Stimulated activated CD4-positive, alpha-beta T cell treated with anti-CD3 and anti-CD28 coated beads, Interleukin-15, amount 100 ng/mL, for 24 hours (primary cell): ENCODE data around the gene ARAP1.

Experiments
- DNase-seq: peaks from one replicate; pipeline ENCODE4 v3.0.0-alpha.2; 2020

ARAP1 gene

DNA sequence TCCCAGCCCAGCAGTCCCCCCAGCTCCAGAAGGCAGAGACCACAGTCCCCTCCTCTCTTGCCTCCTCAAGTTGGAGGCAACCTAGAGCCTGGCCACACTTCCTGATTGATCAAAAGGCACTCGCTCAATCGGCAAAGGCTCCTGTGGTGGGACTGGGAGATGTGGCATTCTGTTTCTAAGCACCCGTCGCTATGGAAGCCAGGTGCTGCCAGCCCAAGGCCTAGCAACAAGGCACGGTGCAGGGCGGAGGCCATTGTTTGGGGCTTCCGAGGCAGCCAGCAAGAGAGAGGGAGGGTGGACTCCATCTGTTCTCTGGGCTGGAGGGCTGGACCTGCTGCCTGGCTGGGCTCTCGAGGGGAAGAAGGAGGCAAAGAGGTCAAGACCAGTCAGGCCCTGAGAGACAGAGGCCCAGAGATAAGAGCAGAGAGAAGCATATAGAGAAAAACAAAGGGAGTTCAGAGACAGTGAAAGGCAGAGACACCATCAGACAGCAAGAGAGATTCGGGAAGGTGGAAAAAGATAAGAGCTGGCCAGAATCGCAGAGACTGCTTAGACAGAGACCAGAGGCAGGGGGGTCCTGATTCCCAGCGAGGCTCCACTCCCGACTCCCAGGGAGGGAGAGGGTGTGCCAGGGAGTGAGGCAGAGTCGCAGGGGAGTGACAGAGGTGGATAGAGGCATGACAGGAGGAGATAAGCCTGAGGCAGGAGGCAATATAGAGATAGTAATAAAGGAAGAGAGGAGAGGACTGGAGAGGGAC, 99.2 kb downstream of the ARAP1 start:
- no peak for DNase-seq

DNA sequence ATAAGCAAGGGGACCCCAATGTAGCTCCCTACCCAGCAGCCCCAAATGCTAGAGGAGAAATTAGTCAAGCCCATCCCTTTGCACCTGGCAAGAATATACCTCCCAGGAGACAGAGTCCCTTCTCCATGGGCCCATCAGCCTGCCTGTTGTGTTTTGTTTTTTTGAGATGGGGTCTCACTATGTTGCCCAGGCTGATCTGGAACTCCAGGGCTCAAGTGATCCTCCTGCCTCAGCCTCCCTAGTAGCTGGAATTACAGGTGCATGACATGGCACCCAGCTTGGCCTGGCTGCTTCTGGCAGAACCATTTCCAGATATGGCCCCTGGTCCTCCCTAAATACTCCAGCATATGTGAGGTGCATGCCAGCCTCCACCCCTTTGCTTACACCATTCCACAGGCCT, 100.1 kb downstream of the ARAP1 start:
- no peak for DNase-seq

DNA sequence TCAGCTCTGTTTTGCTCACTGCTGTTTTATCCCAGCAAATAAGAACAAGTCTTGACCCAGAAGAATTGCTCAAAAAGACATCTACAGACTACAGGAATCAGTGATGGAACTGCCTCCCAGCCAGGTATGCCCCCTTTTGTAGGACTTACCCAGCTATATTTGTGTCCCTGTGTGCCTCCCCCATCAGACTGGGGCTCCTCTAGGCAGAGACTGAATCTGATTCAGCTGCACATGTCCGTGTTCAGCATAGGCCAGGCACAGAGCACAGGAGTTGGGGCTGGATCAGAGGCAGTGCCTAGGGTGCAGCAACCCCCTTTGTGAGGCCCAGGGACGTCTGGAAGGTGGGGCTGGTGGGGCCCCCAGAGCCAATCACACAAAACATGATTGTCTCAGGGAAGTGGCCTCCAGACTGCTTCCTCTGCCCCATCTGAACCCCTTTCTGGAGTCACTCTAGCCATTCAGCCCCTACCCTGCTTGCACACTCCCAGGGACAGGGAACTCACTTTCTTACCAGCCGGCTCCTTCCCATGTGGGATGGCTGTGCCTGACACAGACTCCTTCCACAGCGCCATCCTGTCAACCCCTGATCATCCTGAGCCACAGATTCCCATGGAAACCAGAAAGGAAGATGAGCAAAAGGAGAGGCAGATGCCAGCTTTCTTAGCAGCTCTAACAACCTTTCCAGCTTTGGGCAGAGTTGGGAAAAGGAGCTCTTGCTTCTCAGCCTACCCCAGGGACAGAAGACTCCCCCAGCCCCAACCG, 102.8 kb downstream of the ARAP1 start:
- DNase-seq = no peak

DNA sequence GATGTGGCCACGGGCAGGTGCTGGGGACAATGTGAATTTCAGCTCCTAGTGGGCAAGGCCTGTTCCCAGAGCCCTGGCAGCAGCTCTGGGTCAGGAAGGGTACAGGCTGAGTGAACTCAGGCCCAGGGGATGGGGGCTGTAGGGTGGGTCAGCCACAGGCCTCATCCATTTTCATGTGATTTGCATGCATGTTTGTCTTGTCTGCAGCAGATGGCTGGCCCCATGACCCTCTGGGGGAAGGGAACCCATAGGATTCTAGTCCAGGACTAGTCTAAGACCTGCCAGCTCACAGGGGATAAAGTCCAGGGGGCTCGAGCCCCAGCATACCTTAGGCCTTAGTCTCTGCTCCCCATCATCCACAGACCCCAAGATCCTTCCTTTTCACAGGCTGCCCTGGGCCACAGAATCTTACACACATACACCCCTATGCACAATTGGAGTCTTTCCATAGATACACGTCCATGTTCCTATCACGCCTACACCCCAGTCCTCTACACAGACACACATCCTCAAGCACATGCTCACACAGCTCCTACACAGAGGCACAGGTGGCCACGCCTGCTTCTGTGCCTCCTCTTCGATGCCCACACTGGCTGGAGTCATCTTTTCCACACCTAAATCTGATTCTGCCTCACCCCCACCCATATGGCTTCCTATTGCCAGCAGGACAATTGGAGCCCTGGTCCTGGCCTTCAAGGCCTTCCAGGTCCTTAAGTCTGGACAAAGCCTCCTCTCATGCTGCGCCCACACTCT, 103.6 kb downstream of the ARAP1 start:
- DNase-seq = no peak

DNA sequence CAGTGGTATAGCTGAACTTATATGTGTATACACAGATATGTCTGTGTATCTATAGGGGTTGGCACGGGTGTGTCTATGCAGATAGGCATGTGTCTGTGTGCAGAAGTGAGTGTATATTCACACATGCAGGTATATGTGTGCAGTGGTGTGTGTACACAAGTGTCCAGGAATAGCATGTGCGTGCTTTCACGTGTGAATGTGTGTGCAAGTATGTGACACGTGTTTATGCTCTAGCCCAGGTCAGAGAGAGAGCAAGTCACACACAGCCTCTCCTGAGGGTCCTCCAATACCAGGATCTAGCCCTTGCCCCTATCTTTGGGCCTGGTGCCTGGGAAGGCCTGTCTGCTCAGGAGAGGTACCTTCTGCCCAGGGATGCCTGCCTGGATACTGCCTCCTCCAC, 104.3 kb downstream of the ARAP1 start:
- DNase-seq = no peak

DNA sequence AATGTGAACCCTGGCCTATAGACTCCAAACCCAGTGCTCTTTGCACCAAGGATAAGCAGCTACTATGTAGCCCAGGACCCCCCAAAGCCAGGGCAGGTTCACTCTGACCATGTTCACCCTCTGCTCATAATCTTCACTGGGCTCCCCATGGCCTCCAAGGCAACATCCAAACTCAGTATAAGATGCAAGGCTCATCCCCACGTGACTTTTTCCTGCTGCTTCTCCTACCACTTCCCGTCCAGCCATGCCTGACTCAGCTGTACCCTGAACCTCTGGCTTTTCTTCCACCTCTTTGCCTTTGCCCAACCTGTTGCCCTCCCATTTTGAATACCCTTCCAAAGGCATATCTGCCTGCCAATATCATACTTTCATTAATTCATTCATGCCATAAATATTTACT, 105.7 kb downstream of the ARAP1 start:
- no peak for DNase-seq

DNA sequence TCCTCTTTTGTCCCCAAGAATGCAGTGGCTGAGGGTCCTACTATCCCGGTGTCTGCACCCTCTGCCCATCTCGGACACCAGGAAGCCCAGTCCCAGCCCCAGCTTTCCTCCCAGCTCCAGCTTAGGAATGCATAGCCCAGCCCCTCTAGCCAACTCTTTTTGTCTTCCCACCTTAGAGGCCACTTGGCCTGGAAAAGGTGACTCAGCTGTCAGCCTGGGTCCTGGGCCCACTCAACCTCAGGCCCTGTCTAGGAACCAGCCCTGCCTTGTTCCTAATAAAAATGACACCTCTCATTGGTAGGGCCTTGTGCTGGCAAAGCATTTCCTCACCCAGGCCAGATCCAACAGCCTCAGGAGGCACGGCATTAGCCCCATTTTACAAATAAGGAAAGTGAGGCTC, 106.2 kb downstream of the ARAP1 start:
- no peak for DNase-seq

DNA sequence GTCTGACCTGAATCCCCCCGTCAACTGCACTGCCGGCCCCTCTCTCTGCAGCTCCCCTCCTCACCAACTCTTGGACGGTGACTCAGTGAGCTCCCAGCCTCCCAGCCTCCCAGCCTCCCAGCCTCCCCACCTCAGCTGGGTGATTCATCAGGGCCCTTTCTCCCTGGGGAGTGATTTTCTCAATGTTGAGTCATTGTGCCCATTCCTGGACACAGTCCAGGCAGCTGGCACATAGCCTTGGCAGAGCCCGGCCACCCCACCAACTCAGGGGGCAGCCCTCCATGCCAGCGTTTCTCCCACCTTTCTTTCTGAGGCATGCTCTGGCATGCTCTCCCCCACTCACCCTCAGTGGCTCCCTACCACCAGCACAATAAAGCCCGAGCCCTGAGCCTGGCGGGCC, 108.7 kb downstream of the ARAP1 start:
- DNase-seq = peak; percentile 6

DNA sequence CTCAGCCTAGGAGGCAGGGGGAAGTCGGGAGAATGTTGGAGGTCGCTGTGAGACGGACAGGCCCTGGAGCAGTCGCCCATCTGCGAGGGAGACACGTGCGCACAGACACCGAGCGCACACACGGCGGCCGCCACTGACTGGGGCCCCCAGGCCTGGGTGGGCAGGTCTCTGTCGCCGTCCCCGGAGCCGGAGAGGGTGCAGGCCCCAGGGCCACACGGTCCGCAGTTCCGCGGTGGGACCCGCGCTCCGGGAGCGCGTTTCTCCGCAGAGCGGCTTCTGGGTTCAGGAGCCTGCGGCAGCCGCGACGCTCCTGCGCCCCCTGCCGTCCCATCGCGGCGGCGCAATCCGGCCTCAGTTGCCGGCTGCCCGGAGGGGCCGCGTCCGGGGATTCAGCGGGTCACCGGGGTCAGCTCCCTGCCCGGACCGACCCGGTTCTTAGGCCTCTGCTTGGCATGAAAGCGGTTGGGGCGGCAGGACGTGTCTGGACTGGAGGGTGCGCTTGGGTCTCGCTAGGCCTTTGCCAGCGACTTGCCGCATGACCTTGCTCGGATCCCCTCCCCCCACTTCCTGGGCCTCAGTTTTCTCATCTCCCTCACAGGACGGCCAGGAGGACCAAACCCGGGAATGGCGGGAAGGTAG, 109.2 kb downstream of the ARAP1 start:
- peak; percentile 74 for DNase-seq

DNA sequence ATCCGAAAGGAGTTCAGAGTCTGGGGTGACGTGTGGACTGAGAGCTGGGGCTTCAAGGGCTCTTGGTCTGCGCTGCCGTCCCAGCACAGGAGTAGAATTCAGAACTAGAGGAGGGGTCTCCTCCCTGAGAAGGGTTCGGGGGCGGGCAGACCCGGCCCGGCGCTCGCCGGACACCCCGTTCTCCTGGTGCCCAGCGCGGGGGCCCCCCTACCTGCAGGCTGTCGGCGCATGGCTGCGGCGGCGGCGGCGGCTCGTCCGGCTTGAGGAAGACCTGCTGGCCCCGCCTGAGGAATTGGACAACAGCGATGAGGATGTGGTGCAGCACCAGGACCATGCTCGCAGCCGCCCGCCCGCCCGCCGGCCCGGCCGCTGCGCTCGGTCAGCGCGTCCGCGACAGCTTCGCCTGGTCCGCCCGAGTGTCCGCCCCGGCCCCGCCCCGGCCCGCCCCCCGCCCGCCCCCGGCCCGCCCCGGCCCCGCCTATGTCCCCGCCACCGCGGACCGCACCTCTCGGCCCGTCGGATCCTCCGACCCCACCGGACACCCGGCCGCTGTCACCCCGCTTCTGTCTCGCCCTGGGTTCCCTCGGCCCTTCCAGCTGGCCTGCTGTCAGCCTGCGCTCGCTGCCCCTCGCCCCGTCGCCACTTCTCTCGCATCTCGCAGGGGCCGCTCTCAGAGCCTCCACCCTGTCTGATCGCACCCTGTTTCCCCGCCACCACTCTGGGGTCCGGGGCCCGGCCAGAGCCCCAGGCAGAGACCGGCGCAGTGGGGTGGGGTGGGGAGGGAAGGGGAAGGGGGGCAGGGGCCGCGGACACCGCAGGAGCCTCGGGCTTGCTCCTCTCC, 109.9 kb downstream of the ARAP1 start:
- DNase-seq = peak; percentile 42

DNA sequence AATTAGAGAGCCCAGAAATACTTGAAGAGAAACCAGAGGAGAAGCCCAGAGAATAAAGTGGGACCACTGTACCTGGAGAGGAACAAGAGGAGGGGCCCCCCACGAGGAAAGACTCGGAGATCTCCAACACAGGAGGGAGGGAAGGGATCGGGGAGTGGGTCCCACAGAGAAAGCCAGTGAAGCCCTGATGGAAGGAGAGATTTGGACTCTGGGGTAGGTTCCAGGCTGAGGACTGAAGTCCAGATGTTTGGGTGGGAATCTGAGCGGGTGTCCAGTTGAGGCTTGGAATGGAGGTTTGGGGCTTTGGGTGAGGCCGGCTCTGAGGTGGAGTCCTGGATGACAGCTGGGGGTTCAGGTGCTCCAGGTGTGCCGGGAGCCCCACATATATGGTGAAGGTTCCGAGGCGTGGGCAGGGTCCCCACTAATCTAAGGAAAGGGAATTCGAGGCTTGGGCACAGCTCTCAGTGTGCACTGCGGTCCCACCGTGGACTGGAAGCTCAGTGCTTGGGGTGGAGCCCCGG, 110.6 kb downstream of the ARAP1 start:
- DNase-seq = peak; percentile 5

DNA sequence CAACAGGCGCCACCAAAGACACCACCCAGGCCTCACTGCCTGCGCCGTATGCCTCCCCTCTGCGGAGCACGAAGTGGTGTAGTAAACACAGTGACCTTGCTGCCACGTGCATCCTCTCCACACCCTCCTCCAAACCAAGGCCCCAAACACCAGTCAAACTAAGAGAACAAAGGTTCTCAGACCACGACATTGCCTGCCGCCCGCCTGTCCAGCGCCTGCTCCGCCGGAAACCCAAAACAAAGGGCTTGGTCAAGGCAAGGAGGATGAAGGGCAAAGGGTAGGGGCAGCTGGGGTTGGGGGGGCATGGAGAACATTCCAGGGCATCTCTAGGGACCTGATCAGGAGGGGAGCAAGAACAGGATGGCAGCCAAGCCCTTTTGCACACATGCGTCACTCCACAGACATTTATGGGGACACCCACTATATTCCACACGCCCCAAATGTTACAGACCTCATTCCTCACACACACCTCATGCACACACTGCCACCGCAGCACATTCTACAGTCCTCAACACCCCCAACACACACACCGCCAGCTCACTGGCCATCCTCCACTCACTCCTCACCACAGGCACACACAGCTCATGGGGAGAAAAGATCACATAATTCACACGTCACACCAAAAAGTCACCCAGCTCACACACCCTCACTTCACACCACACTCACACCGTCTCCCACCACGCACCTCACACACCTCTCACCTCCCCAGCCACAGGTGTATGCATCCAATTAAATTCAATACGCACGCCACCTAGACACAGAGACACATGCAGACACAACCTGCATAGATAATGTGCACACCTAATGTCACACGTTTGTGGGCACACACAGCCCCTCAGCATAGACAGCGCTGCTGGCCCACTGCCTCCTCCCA, 112.5 kb downstream of the ARAP1 start:
- DNase-seq = no peak

DNA sequence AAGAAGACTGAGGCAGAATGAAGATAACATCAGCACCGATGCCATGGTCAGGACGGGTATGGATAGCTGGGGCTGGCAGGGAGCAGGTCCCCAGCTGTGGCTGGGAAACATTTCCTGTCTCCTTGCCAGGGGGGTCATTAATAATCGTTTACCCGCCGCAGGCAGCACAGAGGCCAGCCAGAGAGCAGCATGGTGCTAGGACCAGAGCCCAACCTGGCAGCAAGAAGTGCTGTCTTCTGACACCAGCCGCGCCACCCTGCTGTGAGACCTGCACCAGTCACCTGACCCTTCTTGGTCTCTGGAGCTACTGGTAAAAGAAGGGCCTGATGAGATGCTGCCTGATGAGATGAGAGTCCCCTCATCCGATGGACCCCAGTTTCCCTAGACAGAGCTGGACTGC, 114.3 kb downstream of the ARAP1 start:
- DNase-seq = no peak

DNA sequence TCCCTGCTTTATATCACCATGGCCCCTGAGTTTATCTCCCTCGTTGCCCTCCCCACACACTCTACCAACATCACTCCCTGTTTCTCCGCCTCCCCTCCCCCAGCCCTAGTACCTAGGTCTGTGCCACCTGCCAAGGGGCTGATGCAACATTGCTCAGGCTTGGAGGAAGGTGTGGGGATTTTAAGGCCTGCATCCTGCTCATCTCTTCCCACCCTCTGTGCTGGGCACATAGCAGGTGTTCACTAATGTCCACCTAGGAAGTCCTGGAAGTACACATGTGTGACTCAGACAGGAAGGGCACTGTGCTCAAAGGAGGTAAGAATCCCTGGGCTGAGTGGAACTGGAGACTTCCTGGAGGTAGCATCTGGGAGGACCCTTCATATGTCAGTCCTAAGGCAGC, 115.0 kb downstream of the ARAP1 start:
- no peak for DNase-seq

DNA sequence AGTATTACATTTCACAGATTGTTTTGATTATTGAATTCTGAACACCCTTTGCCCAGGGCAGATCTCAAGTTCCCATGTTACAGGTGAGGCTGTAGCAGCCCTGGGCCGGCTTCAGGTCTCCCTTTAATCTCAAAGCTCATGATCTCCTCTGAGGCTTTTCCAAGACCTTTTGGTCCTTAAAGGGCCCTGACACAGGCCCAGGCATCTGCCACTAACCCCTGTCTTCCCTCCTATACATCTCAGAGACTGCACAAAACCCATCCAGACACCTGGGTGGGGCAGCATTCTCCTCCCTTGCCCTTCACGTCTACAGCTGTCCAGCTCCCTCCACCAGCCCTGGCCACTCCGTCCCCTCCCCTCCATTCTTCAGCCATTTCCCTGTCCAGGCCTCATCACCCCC, 115.8 kb downstream of the ARAP1 start:
- DNase-seq = no peak

DNA sequence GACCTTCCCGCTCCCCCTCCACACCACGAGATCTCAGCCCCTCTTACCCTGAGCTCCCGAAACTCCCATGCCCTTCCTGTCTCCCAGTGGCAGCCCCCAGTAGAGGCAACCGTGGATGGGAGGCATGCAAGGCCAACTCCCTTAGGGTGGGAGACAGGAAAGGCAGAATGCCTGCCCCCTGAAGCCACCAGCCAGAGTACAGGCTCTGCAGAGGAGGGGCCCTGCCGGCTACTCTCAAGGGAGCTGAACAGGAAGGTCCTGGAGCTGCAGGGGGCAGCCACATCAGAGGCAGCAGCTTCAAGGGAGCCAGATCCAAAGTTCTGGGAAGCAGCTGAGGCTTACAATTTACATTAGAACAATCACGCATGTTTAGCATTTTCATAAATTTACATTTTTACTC, 116.3 kb downstream of the ARAP1 start:
- no peak for DNase-seq

DNA sequence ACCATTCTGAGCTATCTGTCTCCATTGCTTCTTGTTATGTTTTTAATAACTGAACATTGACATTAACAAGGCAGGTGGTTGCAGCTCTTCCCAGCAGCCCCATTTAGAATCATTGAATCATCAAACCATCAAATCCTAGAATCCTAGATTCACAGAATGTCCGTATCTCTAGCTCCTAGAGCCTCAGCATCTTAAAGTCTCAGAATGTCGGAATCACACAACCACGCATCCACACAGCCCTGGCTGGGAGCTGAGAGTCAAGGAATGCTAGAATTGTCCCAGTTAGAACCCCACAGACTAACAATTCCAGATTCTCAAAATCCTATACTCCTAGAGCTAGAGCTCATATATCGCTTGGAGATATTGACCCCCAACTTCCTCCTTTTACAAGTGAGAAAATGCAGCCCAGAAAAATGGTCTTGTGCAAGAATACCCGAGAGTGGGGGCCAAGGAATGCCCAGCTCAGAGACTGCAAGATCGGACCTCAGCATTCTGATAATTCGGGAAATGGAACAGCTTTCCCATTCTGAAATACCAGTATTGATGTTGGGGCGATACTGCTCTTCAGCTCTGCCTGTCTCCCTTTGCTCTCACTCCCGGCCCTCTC, 116.8 kb downstream of the ARAP1 start:
- no peak for DNase-seq
